Measurements from ENCODE around the gene MIPOL1. TPM values are rescaled to one million over a fixed set of nuclear protein-coding genes. Genes with fewer than 3 reads are reported as not detected.

Gene MIPOL1
- total and polyA plus RNA-seq, 2 of the 4 experiments (the other 2 are of a cell fraction), result 2.7 to 5.9 TPM

DNA sequence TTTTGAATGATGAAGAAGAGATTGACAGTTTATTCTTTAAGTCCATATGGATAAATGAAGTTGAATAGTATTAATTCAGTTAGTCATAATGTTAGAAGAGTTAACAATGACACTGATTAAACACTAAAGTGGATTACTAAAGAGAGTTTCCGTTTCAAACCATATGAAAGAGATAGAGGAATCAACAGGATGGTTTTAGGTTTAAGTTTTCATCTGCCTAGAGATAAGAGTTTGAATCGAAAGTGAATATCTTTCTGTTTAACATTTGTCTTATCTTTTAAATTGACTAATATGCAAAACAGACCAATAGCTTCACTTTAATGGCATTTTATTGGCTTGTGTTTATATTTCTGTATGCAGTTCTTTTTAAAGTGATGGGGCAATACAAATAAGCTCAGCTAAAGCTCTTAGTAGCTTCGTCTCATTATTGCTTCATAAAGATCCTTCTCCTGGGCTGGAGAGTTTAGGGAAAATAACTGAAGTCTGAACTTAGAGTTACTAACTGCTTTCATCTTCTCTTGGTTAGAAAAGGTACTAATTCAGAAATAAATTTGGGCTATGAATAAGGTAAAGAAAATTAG lies 66.0 kb downstream of the MIPOL1 start:
- H3K4me3 ChIP-seq (ENCODE audit: insufficient read depth, low read depth, low read length), result no peak overlapping the region
- H2BK20ac ChIP-seq (ENCODE audit: low read depth, low read length), result no peak overlapping the region
- H4K5ac ChIP-seq (ENCODE audit: low read depth, low read length), result no peak overlapping the region
- no peak overlapping the region for H3K4ac ChIP-seq (ENCODE audit: low read depth, low read length)
- peak overlapping the region; percentile 65 for H3K4me2 ChIP-seq (ENCODE audit: low read depth, low read length)
- no peaks in the 10 kb centered on the region for H3K4me1 ChIP-seq (ENCODE audit: control insufficient read depth, insufficient read depth, low read length)
- dilution Hi-C loops (cut with HindIII; ENCODE audit: low sequenced_read_pairs, unreplicated experiment), result no loop called here
- no peak overlapping the region for H3K18ac ChIP-seq (ENCODE audit: low read depth, low read length)
- H3K9me1 ChIP-seq (ENCODE audit: insufficient read depth, low read length), result no peaks in the 10 kb centered on the region
- no peak overlapping the region for H2AK9ac ChIP-seq (replicated peaks; ENCODE audit: low read depth, low read length, poor library complexity)
- ChIA-PET POLR2A (ENCODE audit: unreplicated experiment) (no interaction called here), CTCF (no interaction called here)
- no peak overlapping the region for H3K23ac ChIP-seq (ENCODE audit: low read depth, low read length)
- no peak overlapping the region for H2BK5ac ChIP-seq (ENCODE audit: low read depth, low read length, poor library complexity, severe bottlenecking)
- no peak overlapping the region for H2AFZ ChIP-seq (replicated peaks; ENCODE audit: low read length, poor library complexity)
- WGBS, 2 experiments (ENCODE audit: extremely low coverage in 2 of 2, insufficient read length in 1 of 2), result no CpG with 5 or more reads among the region's 3 CpGs
- H4K91ac ChIP-seq (ENCODE audit: insufficient read depth, low read depth, low read length), result no peak overlapping the region
- no TSS peak for BruUV-seq (replicated peaks)
- H2BK120ac ChIP-seq (ENCODE audit: low read depth, low read length), result no peak overlapping the region
- no peak overlapping the region for H3K14ac ChIP-seq (replicated peaks; ENCODE audit: low read depth, low read length)
- H3K27me3 ChIP-seq (ENCODE audit: control insufficient read depth, insufficient read depth, low read length), result no peaks in the 10 kb centered on the region
- intact Hi-C loops (cut with micrococcal nuclease), result no loop called here
- H3K36me3 ChIP-seq (ENCODE audit: control insufficient read depth, insufficient read depth, low read length), result no peaks in the 10 kb centered on the region
- no peak overlapping the region for H3K9ac ChIP-seq (ENCODE audit: low read depth, low read length)
- H2BK15ac ChIP-seq (ENCODE audit: low read depth, low read length), result no peak overlapping the region
- no peaks in the 10 kb centered on the region for H4K20me1 ChIP-seq (ENCODE audit: insufficient read depth, low read length)
- no peak overlapping the region; the same call in 1 of the 2 replicates for H3K27ac ChIP-seq (ENCODE audit: insufficient read depth, low read length)
- ATAC-seq (ENCODE audit: low read depth) (peak; percentile 62), DNase-seq (peak; percentile 41)
- in situ Hi-C loops (cut with MboI; ENCODE audit: low sequenced_read_pairs), result no loop called here
- no peak overlapping the region for H3K56ac ChIP-seq (ENCODE audit: extremely low read depth, insufficient read depth, low read length)
- H2AK5ac ChIP-seq (ENCODE audit: low read depth, low read length), result no peak overlapping the region
- H3K9me3 ChIP-seq (ENCODE audit: control insufficient read depth, insufficient read depth, low read length), result no peaks in the 10 kb centered on the region
- TF ChIP-seq CEBPB (IDR thresholded peaks at IDR 0.05; ENCODE audit: low read depth, low read length), result peak; percentile 68
- no peak for TF ChIP-seq RFX5 (IDR thresholded peaks at IDR 0.05; ENCODE audit: low read depth, low read length)
- no peak overlapping the region for H4K8ac ChIP-seq (ENCODE audit: low read depth in 2 of 2, low read length in 2 of 2)
- no peaks in the 10 kb centered on the region for H3K79me1 ChIP-seq (ENCODE audit: low read depth in 1 of 2, low read length in 2 of 2)
